K562 treated with DMSO at 1 percent for 48 hours (cell line): ENCODE results near the gene SPARCL1. TPM values are rescaled to one million over a fixed set of nuclear protein-coding genes. Genes with fewer than 3 reads are reported as not detected.

ENCODE experiments used
- total RNA-seq: library from RNA; unstranded; fragments of 300-600 nt; gene quantifications from 2 replicates; pipeline ENCODE4 v1.2.3, GENCODE V29; 2022; ENCODE audit warnings: low replicate concordance; ENCODE audit errors: extremely low read depth

The SPARCL1 gene, protein sequence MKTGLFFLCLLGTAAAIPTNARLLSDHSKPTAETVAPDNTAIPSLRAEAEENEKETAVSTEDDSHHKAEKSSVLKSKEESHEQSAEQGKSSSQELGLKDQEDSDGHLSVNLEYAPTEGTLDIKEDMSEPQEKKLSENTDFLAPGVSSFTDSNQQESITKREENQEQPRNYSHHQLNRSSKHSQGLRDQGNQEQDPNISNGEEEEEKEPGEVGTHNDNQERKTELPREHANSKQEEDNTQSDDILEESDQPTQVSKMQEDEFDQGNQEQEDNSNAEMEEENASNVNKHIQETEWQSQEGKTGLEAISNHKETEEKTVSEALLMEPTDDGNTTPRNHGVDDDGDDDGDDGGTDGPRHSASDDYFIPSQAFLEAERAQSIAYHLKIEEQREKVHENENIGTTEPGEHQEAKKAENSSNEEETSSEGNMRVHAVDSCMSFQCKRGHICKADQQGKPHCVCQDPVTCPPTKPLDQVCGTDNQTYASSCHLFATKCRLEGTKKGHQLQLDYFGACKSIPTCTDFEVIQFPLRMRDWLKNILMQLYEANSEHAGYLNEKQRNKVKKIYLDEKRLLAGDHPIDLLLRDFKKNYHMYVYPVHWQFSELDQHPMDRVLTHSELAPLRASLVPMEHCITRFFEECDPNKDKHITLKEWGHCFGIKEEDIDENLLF
- total RNA-seq: not detected in 2 replicates

DNA sequence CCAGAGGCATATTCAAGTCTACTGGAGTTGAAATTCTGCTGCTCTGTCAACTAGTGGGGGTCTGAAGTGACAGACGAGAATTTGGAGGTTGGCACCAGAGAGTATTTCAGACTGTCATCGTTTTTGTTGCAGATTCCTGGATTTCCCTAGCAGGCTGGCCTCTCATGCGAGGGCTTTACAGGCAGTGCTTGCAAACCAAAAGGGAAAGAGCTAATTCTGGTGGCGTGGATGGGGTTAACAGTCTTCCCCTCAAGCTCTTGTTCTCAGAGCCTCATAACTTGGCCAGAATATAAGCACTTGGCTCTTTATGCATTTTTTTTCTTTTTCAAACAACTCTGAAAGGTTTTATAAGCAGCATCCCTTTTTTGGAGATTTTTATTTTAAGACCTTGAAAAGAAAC, at the start of gene SPARCL1:
SPARCL1 (minus strand) TSS at position 190 of the 400 bp plus-strand sequence. CDS start 29,802 bp downstream, outside the sequence.

Other genes starting within 250 kb of the SPARCL1 start
- not detected in 2 replicates for gene HSD17B13, start 206.5 kb downstream of the SPARCL1 start, total RNA-seq
- gene HSD17B11, start 138.2 kb downstream of the SPARCL1 start, total RNA-seq: not detected in 2 replicates
- gene NUDT9, start 106.8 kb downstream of the SPARCL1 start, total RNA-seq: not detected in 2 replicates
- gene DSPP, start 79.2 kb upstream of the SPARCL1 start, total RNA-seq: not detected in 2 replicates
- gene DMP1, start 120.9 kb upstream of the SPARCL1 start, total RNA-seq: not detected in 2 replicates